ENCODE data around the gene SDK1. TPM values are rescaled to one million over a fixed set of nuclear protein-coding genes. Genes with fewer than 3 reads are reported as not detected.

The SDK1 gene
- total and polyA plus RNA-seq, 2 donors (not counting 3 experiments of a cell fraction or from before 2014, with no cell fraction given), result 1.6 to 3.9 TPM

- FAIRE-seq (no peak), DNase-seq (ENCODE audit: low read depth, low spot score) (no peak)
- no peak for TF ChIP-seq JUN (IDR thresholded peaks at IDR 0.05; ENCODE audit: borderline replicate concordance, insufficient read depth, insufficient read length, low read depth)
- no peak for TF ChIP-seq MAX (IDR thresholded peaks at IDR 0.05; ENCODE audit: insufficient read depth, insufficient read length)
- TF ChIP-seq POLR2A (IDR thresholded peaks at IDR 0.05; ENCODE audit: low read depth, low read length), result no peak
- no peak for TF ChIP-seq EZH2 (IDR thresholded peaks at IDR 0.05; ENCODE audit: borderline replicate concordance, low read depth, low read length, severe bottlenecking)
- no peak for TF ChIP-seq CTCF (IDR thresholded peaks at IDR 0.05; ENCODE audit: extremely low read depth in 1 of 2, insufficient read depth in 1 of 2, low read depth in 1 of 2, low read length in 2 of 2)
- TF ChIP-seq FOS (IDR thresholded peaks at IDR 0.05; ENCODE audit: borderline replicate concordance, insufficient read depth, low read length), result no peak
- no peak for TF ChIP-seq MYC (IDR thresholded peaks at IDR 0.05; ENCODE audit: low read depth, low read length)
- no peak for TF ChIP-seq POLR2AphosphoS5 (IDR thresholded peaks at IDR 0.05; ENCODE audit: insufficient read depth, low read depth, low read length)
- TF ChIP-seq GATA2 (IDR thresholded peaks at IDR 0.05; ENCODE audit: insufficient read depth, insufficient read length, low read depth, low read length), result no peak
- Histone ChIP-seq H3K27me3 (ENCODE audit: control insufficient read depth in 2 of 2, insufficient read depth in 2 of 2, low read length in 2 of 2) (peaks cover 0 to 1% of the 10 kb centered on the region in 2 experiments), H3K4me3 (replicated peaks in 1 of 3; ENCODE audit: insufficient read depth in 1 of 3, low read depth in 1 of 3, low read length in 3 of 3) (no peak overlapping the region), H3K9me3 (replicated peaks; ENCODE audit: control insufficient read depth, insufficient read depth, low read length) (no peaks in the 10 kb centered on the region), H2AFZ (ENCODE audit: low read depth, low read length) (no peak overlapping the region), H3K9ac (replicated peaks; ENCODE audit: extremely low read depth, insufficient read depth, low read length) (no peak overlapping the region), H3K9me1 (replicated peaks; ENCODE audit: control insufficient read depth, extremely low read depth, insufficient read depth, low read length) (no peaks in the 10 kb centered on the region), H3K79me2 (ENCODE audit: control insufficient read depth, insufficient read depth, low read length) (no peaks in the 10 kb centered on the region), H3K4me1 (ENCODE audit: control insufficient read depth, extremely low read depth, insufficient read depth, low read length) (no peaks in the 10 kb centered on the region), H3K36me3 (ENCODE audit: control insufficient read depth in 2 of 2, extremely low read depth in 1 of 2, insufficient read depth in 2 of 2, low read length in 2 of 2) (no peaks in the 10 kb centered on the region), H3K4me2 (ENCODE audit: insufficient read depth, low read length) (no peak overlapping the region), H3K27ac (ENCODE audit: insufficient read depth, low read depth, low read length) (no peak overlapping the region), H4K20me1 (replicated peaks; ENCODE audit: control insufficient read depth, extremely low read depth, insufficient read depth, low read length) (no peaks in the 10 kb centered on the region)
- BruUV-seq (replicated peaks), result no TSS peak
- dilution Hi-C loops (cut with MboI; ENCODE audit: extremely low pct_ligation_motif_present, low sequenced_read_pairs) (no loop called here), intact Hi-C loops (cut with micrococcal nuclease) (no loop called here)
- POLR2A ChIA-PET, result no interaction called here
- CTCF ChIA-PET, result no interaction called here
These were observed 40.7 kb upstream of the SDK1 start for GRCh38 chr7:3260401-3260715.

Measured in endothelial cell of umbilical vein (primary cell).